ENCODE data around the gene MAGEA9B.
"Not testable (repeated sequence)": the region's sequence is repeated elsewhere in the genome, so short reads cannot be mapped to it uniquely, and the experiment has no call there.

GRCh38 chrX:149585631-149586030, 1.6 kb downstream of the MAGEA9B start:
- TF ChIP-seq, protein P1, sequence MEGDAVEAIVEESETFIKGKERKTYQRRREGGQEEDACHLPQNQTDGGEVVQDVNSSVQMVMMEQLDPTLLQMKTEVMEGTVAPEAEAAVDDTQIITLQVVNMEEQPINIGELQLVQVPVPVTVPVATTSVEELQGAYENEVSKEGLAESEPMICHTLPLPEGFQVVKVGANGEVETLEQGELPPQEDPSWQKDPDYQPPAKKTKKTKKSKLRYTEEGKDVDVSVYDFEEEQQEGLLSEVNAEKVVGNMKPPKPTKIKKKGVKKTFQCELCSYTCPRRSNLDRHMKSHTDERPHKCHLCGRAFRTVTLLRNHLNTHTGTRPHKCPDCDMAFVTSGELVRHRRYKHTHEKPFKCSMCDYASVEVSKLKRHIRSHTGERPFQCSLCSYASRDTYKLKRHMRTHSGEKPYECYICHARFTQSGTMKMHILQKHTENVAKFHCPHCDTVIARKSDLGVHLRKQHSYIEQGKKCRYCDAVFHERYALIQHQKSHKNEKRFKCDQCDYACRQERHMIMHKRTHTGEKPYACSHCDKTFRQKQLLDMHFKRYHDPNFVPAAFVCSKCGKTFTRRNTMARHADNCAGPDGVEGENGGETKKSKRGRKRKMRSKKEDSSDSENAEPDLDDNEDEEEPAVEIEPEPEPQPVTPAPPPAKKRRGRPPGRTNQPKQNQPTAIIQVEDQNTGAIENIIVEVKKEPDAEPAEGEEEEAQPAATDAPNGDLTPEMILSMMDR (IDR thresholded peaks at IDR 0.05), result not testable (repeated sequence)
- not testable (repeated sequence) for TF ChIP-seq EZH2 (IDR thresholded peaks at IDR 0.05)

All from neural progenitor cell (in vitro differentiated cells).